Glutamatergic neuron (in vitro differentiated cells): ENCODE measurements around the gene TTC1. TPM values are rescaled to one million over a fixed set of nuclear protein-coding genes. Genes with fewer than 3 reads are reported as not detected.

ENCODE experiments used
- DNase-seq: peaks from one replicate; pipeline ENCODE4 v3.0.0; 2022
- H3K27ac Mint-ChIP-seq: one replicate; pipeline ENCODE4 v1.8.0; 2020; ENCODE audit warnings: mild to moderate bottlenecking, mixed read lengths, inconsistent platforms; ENCODE audit not compliant: unreplicated experiment
- H3K27me3 Mint-ChIP-seq: one replicate; pipeline ENCODE4 v1.8.0; 2020; ENCODE audit warnings: mild to moderate bottlenecking, moderate library complexity, mixed read lengths, inconsistent platforms; ENCODE audit not compliant: unreplicated experiment
- H3K36me3 Mint-ChIP-seq: one replicate; pipeline ENCODE4 v1.8.0; 2020; ENCODE audit warnings: mild to moderate bottlenecking, mixed read lengths, inconsistent platforms; ENCODE audit not compliant: unreplicated experiment
- H3K4me1 Mint-ChIP-seq: one replicate; pipeline ENCODE4 v1.8.0; 2020; ENCODE audit warnings: mild to moderate bottlenecking, low read depth, mixed read lengths, inconsistent platforms; ENCODE audit not compliant: unreplicated experiment
- H3K4me3 Mint-ChIP-seq: one replicate; pipeline ENCODE4 v1.8.0; 2020; ENCODE audit warnings: mild to moderate bottlenecking, mixed read lengths, inconsistent platforms; ENCODE audit not compliant: unreplicated experiment
- H3K9me3 Mint-ChIP-seq: one replicate; pipeline ENCODE4 v1.8.0; 2020; ENCODE audit warnings: mild to moderate bottlenecking, moderate library complexity, mixed read lengths, inconsistent platforms; ENCODE audit not compliant: unreplicated experiment
- total RNA-seq: library from RNA; stranded (reverse); fragmentation: NEBNext Ultra II Directional; extraction: Animal tissue kit (Norgen Biotek cat#: 25700); gene quantifications from one replicate; pipeline ENCODE4 v1.2.1, GENCODE V29; 2021; ENCODE audit not compliant: unreplicated experiment
- TF ChIP-seq, protein P1 (sequence below): fragments of 200-600 bp; sonication (generic); IDR thresholded peaks from one replicate; pipeline ENCODE4 v1.5.0; 2021; ENCODE audit not compliant: partially characterized antibody, unreplicated experiment

Gene TTC1
- total RNA-seq, 1 donor from 2014 or later = 41.0 TPM

GRCh38 chr5:159971931-159972461 lies 36.9 kb upstream of the TTC1 start:
- TF ChIP-seq, protein P1, sequence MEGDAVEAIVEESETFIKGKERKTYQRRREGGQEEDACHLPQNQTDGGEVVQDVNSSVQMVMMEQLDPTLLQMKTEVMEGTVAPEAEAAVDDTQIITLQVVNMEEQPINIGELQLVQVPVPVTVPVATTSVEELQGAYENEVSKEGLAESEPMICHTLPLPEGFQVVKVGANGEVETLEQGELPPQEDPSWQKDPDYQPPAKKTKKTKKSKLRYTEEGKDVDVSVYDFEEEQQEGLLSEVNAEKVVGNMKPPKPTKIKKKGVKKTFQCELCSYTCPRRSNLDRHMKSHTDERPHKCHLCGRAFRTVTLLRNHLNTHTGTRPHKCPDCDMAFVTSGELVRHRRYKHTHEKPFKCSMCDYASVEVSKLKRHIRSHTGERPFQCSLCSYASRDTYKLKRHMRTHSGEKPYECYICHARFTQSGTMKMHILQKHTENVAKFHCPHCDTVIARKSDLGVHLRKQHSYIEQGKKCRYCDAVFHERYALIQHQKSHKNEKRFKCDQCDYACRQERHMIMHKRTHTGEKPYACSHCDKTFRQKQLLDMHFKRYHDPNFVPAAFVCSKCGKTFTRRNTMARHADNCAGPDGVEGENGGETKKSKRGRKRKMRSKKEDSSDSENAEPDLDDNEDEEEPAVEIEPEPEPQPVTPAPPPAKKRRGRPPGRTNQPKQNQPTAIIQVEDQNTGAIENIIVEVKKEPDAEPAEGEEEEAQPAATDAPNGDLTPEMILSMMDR = no peak
- Mint-ChIP-seq H3K27ac (no peak overlapping the region), H3K4me1 (no peaks in the 10 kb centered on the region), H3K36me3 (peaks cover 10% of the 10 kb centered on the region), H3K9me3 (peaks cover 6% of the 10 kb centered on the region), H3K27me3 (peaks cover 22% of the 10 kb centered on the region), H3K4me3 (no peak overlapping the region)
- peak; percentile 54 for DNase-seq

GRCh38 chr5:159972538-159973362 lies 36.2 kb upstream of the TTC1 start:
- Mint-ChIP-seq H3K27ac (no peak overlapping the region), H3K9me3 (peaks cover 6% of the 10 kb centered on the region), H3K36me3 (peaks cover 10% of the 10 kb centered on the region), H3K4me1 (no peaks in the 10 kb centered on the region), H3K27me3 (peaks cover 24% of the 10 kb centered on the region), H3K4me3 (peak overlapping the region; percentile 87)
- TF ChIP-seq, protein P1 = no peak
- no peak for DNase-seq

GRCh38 chr5:159975462-159976019 lies 33.4 kb upstream of the TTC1 start:
- H3K4me1 Mint-ChIP-seq = no peaks in the 10 kb centered on the region
- H3K36me3 Mint-ChIP-seq = peaks cover 10% of the 10 kb centered on the region
- DNase-seq = no peak
- H3K27me3 Mint-ChIP-seq = peaks cover 25% of the 10 kb centered on the region
- H3K9me3 Mint-ChIP-seq = peaks cover 6% of the 10 kb centered on the region
- no peak overlapping the region for H3K27ac Mint-ChIP-seq
- TF ChIP-seq, protein P1 = no peak
- H3K4me3 Mint-ChIP-seq = no peak overlapping the region

DNA sequence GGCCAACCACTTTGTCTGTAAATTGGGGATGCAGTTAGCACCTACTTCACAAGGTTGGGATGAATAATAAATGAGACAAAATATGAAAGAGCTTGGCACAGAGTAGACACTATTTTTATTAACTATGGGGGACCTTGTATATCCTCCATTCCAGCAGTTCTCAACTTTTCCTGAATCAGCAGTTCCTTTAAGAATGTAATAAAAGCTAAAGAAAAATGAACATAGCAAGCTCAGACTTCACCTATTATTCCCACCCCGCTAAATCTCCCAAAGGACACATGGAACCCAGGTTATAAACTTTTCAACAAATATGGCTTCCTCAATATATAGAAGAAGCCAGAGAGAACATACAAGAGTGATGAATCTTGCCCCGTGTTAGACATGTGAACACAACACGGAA lies 32.0 kb upstream of the TTC1 start:
- H3K9me3 Mint-ChIP-seq = peaks cover 4% of the 10 kb centered on the region
- TF ChIP-seq, protein P1 = no peak
- peaks cover 5% of the 10 kb centered on the region for H3K36me3 Mint-ChIP-seq
- H3K4me1 Mint-ChIP-seq = no peaks in the 10 kb centered on the region
- no peak overlapping the region for H3K4me3 Mint-ChIP-seq
- peaks cover 18% of the 10 kb centered on the region for H3K27me3 Mint-ChIP-seq
- no peak for DNase-seq
- H3K27ac Mint-ChIP-seq = no peak overlapping the region

- Mint-ChIP-seq H3K9me3 (no peaks in the 10 kb centered on the region), H3K4me3 (no peak overlapping the region), H3K36me3 (peaks cover 5% of the 10 kb centered on the region), H3K4me1 (no peaks in the 10 kb centered on the region), H3K27ac (no peak overlapping the region), H3K27me3 (peaks cover 9% of the 10 kb centered on the region)
- TF ChIP-seq, protein P1 = no peak
- DNase-seq = no peak
Observed at GRCh38 chr5:159978358-159978757, 30.6 kb upstream of the TTC1 start.
